Stimulated activated CD4-positive, alpha-beta T cell treated with anti-CD3 and anti-CD28 coated beads, Interleukin-2, amount 100 ng/mL, for 48 hours (primary cell): ENCODE data around the gene EDRF1.

ENCODE experiments used
- DNase-seq, 2 donors: peaks; one replicate each; pipeline ENCODE4 v3.0.0-alpha.2; 2020

EDRF1 gene

GRCh38 chr10:125788156-125789034, 68.9 kb downstream of the EDRF1 start:
- DNase-seq, result no peak

- DNase-seq, result no peak
Measured at GRCh38 chr10:125792342-125793300, 73.1 kb downstream of the EDRF1 start.

GRCh38 chr10:125795128-125795527, 75.6 kb downstream of the EDRF1 start:
- DNase-seq, result no peak

- DNase-seq, result no peak
Measured at GRCh38 chr10:125795637-125796190, 76.2 kb downstream of the EDRF1 start.

GRCh38 chr10:125797424-125797823, 77.9 kb downstream of the EDRF1 start:
- DNase-seq, result no peak

GRCh38 chr10:125797994-125798662, 78.6 kb downstream of the EDRF1 start:
- DNase-seq, result no peak

- DNase-seq, result no peak
Measured at GRCh38 chr10:125799451-125800182, 80.1 kb downstream of the EDRF1 start.

- no peak for DNase-seq
Measured at GRCh38 chr10:125801574-125801973, 82.1 kb downstream of the EDRF1 start.

- no peak for DNase-seq
Measured at GRCh38 chr10:125802131-125802530, 82.6 kb downstream of the EDRF1 start.

- no peak for DNase-seq
Measured at GRCh38 chr10:125802739-125803138, 83.2 kb downstream of the EDRF1 start.

- DNase-seq, result no peak
Measured at GRCh38 chr10:125808047-125808446, 88.5 kb downstream of the EDRF1 start.

- DNase-seq, result no peak
Measured at GRCh38 chr10:125811251-125811650, 91.7 kb downstream of the EDRF1 start.

GRCh38 chr10:125812128-125812750, 92.7 kb downstream of the EDRF1 start:
- no peak for DNase-seq
